GM12891 (cell line): ENCODE measurements around the gene ZMYND19.
"Not testable (repeated sequence)": the region's sequence is repeated elsewhere in the genome, so short reads cannot be mapped to it uniquely, and the experiment has no call there.

Experiments used
- DNase-seq: peaks from one replicate; pipeline ENCODE4 v3.0.0; 2011; ENCODE audit warnings: low spot score; ENCODE audit not compliant: insufficient read length
- FAIRE-seq: peaks from 2 replicates; lab custom pipeline; 2011; peaks lifted over from hg19 to GRCh38; lab: Jason Lieb, UNC
- PAX5 ChIP-seq: IDR thresholded peaks from 2 replicates; pipeline ENCODE4 v1.6.1; 2011; ENCODE audit warnings: low read length, moderate library complexity, mild to moderate bottlenecking; ENCODE audit not compliant: insufficient read depth, severe bottlenecking
- POLR2A ChIP-seq: IDR thresholded peaks from 2 replicates; pipeline ENCODE4 v1.6.1; 2011; ENCODE audit warnings: low read depth, low read length, control low read depth
- POLR2AphosphoS5 ChIP-seq: IDR thresholded peaks from 2 replicates; pipeline ENCODE4 v1.6.1; 2011; ENCODE audit warnings: low read depth, low read length, control low read depth
- POU2F2 ChIP-seq: IDR thresholded peaks from 2 replicates; pipeline ENCODE4 v1.6.1; 2011; ENCODE audit warnings: low read depth, mild to moderate bottlenecking, control low read depth, low read length, moderate library complexity
- SPI1 ChIP-seq: IDR thresholded peaks from 2 replicates; pipeline ENCODE4 v1.6.1; 2011; ENCODE audit warnings: low read depth, low read length, control low read depth
- TAF1 ChIP-seq: IDR thresholded peaks from 2 replicates; pipeline ENCODE4 v1.6.1; 2011; ENCODE audit warnings: low read depth, low read length, control low read depth

Gene ZMYND19

GRCh38 chr9:137564817-137565411 lies 25.4 kb downstream of the ZMYND19 start:
- no peak for FAIRE-seq
- TF ChIP-seq SPI1 (no peak), POLR2AphosphoS5 (no peak)
- no peak for DNase-seq

GRCh38 chr9:137564134-137564533 lies 26.2 kb downstream of the ZMYND19 start:
- DNase-seq, result no peak
- FAIRE-seq, result no peak
- no peak for TF ChIP-seq POU2F2
- TF ChIP-seq TAF1, result no peak
- TF ChIP-seq SPI1, result no peak
- TF ChIP-seq POLR2A, result no peak
- no peak for TF ChIP-seq PAX5
- TF ChIP-seq POLR2AphosphoS5, result no peak

DNA sequence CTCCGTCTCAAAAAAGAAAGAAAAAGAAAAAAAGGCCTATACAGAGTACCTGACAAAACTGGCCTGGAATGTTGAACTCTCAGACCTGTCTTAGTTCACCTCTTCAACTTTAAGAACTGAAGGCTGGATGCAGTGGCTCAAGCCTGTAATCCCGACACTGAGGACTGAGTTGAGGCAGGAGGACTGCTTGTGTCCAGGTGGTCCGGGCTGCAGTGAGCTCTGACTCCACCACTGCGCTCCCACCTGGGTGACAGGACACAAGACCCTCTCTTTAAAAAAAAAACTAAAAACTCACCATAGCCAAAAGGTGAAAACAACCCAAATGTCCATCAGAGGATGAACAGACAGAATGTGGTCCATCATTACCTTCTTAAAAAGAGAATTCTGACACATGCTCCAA lies 32.2 kb downstream of the ZMYND19 start:
- FAIRE-seq (no peak), DNase-seq (no peak)
- TF ChIP-seq SPI1, result no peak
- no peak for TF ChIP-seq POU2F2
- TF ChIP-seq PAX5, result no peak
- TF ChIP-seq POLR2A, result no peak
- TF ChIP-seq TAF1, result no peak
- no peak for TF ChIP-seq POLR2AphosphoS5

GRCh38 chr9:137556069-137556838 lies 34.1 kb downstream of the ZMYND19 start:
- TF ChIP-seq TAF1 (no peak), PAX5 (no peak), POLR2A (no peak), POU2F2 (no peak), SPI1 (no peak), POLR2AphosphoS5 (no peak)
- DNase-seq (no peak), FAIRE-seq (no peak)

GRCh38 chr9:137555179-137555578 lies 35.1 kb downstream of the ZMYND19 start:
- TF ChIP-seq POLR2AphosphoS5 (no peak), POU2F2 (no peak), PAX5 (no peak)
- DNase-seq (no peak), FAIRE-seq (no peak)

DNA sequence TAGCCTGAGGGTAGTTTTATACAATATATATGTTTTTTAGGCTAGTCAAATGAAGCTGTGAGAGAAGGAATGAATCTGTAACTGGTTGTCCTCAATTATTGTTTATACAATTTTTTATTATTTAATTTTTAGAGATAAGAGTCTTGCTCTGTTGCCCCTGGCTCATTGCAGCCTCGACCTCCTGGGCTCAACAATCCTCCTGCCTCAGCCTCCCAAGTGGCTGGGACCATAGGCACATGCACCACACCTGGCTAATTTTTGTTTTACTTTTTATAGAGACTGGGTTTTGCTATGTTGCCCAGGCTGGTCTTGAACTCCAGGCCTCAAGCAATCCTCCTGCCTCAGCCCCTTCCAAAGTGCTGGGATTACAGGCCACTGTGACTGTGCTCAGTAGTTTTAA lies 36.0 kb downstream of the ZMYND19 start:
- FAIRE-seq (no peak), DNase-seq (no peak)
- no peak for TF ChIP-seq PAX5
- no peak for TF ChIP-seq POU2F2
- no peak for TF ChIP-seq POLR2AphosphoS5
- TF ChIP-seq TAF1, result no peak
- no peak for TF ChIP-seq SPI1
- no peak for TF ChIP-seq POLR2A

DNA sequence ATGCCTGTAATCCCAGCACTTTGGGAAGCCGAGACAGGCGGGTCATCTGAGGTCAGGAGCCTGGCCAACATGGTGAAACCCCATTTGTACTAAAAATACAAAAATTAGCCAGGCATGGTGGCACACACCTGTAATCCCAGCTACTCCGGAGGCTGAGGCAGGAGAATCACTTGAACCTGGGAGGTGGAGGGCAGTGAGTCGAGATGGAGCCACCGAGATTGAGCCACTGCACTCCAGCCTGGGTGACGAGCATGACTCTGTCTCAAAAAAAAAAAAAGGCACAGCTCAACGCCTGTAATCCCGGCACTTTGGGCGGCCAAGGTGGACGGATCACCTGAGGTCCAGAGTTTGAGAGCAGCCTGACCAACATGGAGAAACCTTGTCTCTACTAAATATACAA lies 36.7 kb downstream of the ZMYND19 start:
- not testable (repeated sequence) for DNase-seq, FAIRE-seq

DNA sequence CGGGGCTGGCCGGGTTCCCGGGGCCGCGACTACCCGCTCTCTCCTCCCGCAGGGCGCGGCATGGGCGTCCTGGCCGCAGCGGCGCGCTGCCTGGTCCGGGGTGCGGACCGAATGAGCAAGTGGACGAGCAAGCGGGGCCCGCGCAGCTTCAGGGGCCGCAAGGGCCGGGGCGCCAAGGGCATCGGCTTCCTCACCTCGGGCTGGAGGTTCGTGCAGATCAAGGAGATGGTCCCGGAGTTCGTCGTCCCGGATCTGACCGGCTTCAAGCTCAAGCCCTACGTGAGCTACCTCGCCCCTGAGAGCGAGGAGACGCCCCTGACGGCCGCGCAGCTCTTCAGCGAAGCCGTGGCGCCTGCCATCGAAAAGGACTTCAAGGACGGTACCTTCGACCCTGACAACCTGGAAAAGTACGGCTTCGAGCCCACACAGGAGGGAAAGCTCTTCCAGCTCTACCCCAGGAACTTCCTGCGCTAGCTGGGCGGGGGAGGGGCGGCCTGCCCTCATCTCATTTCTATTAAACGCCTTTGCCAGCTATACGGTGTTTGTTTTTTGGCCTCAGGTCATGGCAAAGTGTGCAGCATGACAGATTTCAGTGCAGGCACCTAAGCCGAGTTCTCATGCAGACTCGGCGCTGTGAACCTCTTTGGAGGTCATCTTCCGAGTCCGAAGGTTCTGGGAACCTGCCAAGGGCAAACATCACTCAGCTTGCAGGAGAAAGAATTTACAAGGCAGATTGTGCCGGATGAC lies 38.1 kb downstream of the ZMYND19 start:
- FAIRE-seq (no peak), DNase-seq (peak; percentile 53)
- TF ChIP-seq PAX5 (no peak), SPI1 (no peak), POLR2AphosphoS5 (no peak; the same call in none of the 2 replicates), TAF1 (no peak), POU2F2 (no peak), POLR2A (no peak; the same call in 1 of the 2 replicates)

DNA sequence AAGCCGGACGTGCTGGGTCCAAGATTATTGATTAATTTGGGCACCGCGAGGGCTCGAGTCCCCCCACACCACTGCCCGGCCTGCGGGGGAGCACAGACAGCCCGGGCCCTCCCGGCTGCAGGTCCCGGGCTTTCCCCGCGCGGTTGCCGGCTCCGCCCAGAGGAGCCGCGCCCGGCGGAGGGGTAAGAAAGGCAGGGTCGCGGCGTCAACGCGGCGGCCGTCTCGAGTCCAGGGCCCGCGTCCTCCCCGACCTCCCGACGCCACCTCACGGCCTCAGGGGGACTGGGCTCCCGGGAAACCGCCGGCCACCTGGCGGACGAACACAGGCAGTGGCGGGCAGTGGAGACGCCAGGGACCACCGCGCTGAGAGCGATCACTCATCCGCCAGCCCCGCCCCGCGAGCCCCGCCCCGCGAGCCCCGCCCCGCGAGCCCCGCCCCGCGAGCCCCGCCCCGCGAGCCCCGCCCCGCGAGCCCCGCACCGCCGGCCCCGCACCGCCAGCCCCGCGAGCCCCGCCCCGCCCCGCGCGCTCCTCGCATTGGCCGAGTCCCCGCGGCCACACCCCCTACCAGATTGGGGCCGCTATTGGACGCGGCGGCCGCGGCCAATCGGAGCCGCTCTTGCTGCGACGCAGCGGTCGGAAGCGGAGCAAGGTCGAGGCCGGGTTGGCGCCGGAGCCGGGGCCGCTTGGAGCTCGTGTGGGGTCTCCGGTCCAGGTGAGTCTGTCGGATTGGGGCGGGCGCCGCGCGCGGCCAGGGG lies 38.9 kb downstream of the ZMYND19 start, which contains the start of gene MRPL41:
Gene MRPL41, plus strand, starts transcription at position 616 of the 758 bp plus-strand sequence. CDS start 203 bp downstream, outside the sequence.
- TF ChIP-seq TAF1 (no peak), POLR2AphosphoS5 (peak; percentile 53; the same call in 1 of the 2 replicates), POU2F2 (no peak), POLR2A (peak; percentile 72)
- DNase-seq (peak; percentile 99), FAIRE-seq (peak; percentile 97)

DNA sequence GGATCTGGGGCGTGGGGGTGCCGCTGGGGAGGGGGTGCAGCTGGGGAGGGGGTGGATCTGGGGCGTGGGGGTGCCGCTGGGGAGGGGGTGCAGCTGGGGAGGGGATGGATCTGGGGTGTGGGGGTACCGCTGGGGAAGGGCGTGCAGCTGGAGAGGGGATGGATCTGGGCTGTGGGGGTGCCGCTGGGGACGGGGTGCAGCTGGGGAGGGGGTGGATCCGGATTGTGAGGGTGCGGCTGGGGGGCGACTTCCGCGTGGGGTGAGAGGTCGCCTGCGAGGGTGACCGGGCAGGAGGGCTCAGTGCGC lies 39.4 kb downstream of the ZMYND19 start:
- not testable (repeated sequence) for FAIRE-seq, DNase-seq
